Tibial artery (tissue), 4 donors: ENCODE results near the gene SPSB4.
A peak's percentile ranks its signal among the peaks of the same experiment; 100 is the strongest.
"Not testable (repeated sequence)": the region's sequence is repeated elsewhere in the genome, so short reads cannot be mapped to it uniquely, and the experiment has no call there.

ENCODE experiments used
- DNase-seq, 2 donors: peaks; one replicate each; pipeline ENCODE4 v3.0.0-alpha.2; 2019
- H3K27ac ChIP-seq, 2 donors: fragments of 200-600 bp; sonication (generic) in 1 of 2; 1 replicate in 1 of 2; 2 replicates in 1 of 2; pipeline ENCODE4 v1.5.1; 2018 to 2019; ENCODE audit warnings: mild to moderate bottlenecking in 1 of 2
- H3K27me3 ChIP-seq, 2 donors: fragments of 200-600 bp; sonication (generic) in 1 of 2; one replicate each; pipeline versions ENCODE4 v1.5.1 to v1.6.0; 2016 to 2019
- H3K36me3 ChIP-seq, 3 donors: fragments of 200-600 bp; sonication (generic) in 2 of 3; one replicate each; pipeline ENCODE4 v1.5.1; 2016 to 2019; ENCODE audit warnings: mild to moderate bottlenecking in 2 of 3
- H3K4me1 ChIP-seq, 4 donors: fragments of 200-600 bp; sonication (generic) in 2 of 4; 1 replicate in 3 of 4; 2 replicates in 1 of 4; pipeline ENCODE4 v1.5.1; 2016 to 2019
- H3K4me3 ChIP-seq, 2 donors: fragments of 200-600 bp; sonication (generic) in 1 of 2; 1 replicate in 1 of 2; 2 replicates in 1 of 2; pipeline ENCODE4 v1.5.1; 2018 to 2019; ENCODE audit warnings: mild to moderate bottlenecking in 2 of 2
- H3K9me3 ChIP-seq, 3 donors: fragments of 200-600 bp; sonication (generic) in 1 of 3; one replicate each; pipeline ENCODE4 v1.5.1; 2016 to 2019
- intact Hi-C: fragments of 100-400 bp; cut with DNase I; formaldehyde crosslinking; loops from one replicate; pipeline ENCODE4 v1.15.0; 2023; ENCODE audit warnings: low total_unique reads
- TF ChIP-seq, protein P1 (sequence below), 2 experiments: fragments of 200-600 bp in 1 of 2; fragments of 450-650 bp in 1 of 2; IDR thresholded peaks; one replicate each; pipeline ENCODE4 v1.5.1; 2017 to 2019; ENCODE audit warnings: antibody characterized with exemption in 2 of 2, mild to moderate bottlenecking in 1 of 2, moderate library complexity in 1 of 2

SPSB4 gene

DNA sequence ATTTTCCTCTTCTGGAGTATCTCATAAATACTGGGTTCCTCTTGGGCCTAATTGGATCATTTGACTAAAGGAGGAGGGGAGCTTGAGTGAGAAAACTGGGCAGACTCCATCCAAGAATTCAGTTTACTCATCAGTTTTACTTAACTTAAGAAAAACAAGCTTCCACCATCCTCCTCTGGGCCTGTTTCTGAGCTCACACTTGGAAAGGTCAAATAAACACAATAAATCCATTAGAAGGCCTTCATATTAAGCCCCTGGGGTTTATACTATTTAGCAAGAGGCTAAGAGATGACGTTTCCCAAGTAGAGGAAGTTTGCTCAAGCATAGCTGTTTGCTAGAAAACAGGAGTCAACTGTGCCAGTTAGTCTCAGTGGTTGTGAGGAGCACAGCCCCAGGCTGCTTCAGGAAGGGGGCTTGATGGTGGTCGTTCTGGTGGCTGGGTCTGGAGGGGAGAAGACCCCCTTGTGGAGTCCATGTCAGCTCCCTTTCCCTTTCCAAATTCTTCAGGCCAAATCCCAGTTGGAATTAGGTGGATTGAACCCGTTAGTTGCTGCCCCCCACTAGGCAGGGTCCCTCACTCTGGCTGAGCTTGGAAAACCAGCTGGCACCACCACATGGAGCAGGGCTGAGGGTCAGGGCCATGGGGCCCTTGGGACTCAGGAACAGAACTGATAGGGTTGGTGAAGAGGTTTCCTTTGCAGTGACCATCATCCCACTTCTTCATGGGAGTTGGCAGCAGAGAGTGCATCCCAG, 64.8 kb downstream of the SPSB4 start:
- no peak overlapping the region for H3K4me3 ChIP-seq
- H3K27me3 ChIP-seq: no peaks in the 10 kb centered on the region
- no peaks in the 10 kb centered on the region for H3K36me3 ChIP-seq
- H3K4me1 ChIP-seq: peaks cover 0 to 29% (median 10%) of the 10 kb centered on the region in 4 donors
- intact Hi-C loops: no loop called here
- DNase-seq: no peak
- no peaks in the 10 kb centered on the region for H3K9me3 ChIP-seq
- H3K27ac ChIP-seq: peak overlapping the region; percentile 19 to 59
- TF ChIP-seq, protein P1, sequence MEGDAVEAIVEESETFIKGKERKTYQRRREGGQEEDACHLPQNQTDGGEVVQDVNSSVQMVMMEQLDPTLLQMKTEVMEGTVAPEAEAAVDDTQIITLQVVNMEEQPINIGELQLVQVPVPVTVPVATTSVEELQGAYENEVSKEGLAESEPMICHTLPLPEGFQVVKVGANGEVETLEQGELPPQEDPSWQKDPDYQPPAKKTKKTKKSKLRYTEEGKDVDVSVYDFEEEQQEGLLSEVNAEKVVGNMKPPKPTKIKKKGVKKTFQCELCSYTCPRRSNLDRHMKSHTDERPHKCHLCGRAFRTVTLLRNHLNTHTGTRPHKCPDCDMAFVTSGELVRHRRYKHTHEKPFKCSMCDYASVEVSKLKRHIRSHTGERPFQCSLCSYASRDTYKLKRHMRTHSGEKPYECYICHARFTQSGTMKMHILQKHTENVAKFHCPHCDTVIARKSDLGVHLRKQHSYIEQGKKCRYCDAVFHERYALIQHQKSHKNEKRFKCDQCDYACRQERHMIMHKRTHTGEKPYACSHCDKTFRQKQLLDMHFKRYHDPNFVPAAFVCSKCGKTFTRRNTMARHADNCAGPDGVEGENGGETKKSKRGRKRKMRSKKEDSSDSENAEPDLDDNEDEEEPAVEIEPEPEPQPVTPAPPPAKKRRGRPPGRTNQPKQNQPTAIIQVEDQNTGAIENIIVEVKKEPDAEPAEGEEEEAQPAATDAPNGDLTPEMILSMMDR (IDR thresholded peaks at IDR 0.05): no peak

DNA sequence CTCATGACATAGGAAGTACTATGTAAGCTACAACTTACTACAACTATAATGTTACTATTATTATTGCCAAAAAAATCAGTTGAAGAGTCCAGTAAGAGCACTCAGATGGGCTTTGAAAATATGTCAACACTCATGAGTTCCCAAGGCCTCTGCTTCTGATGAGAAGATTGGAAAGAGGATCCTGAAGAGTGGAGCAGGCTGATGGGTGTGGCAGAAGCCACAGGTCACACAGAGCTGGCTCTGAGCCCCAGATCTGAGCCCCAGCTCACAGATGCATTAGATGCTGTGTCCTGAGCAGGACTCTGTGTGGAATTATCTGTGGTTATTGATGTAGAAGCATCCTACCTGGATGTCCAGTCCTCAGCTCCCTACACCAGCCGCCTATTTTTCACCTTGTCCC, 65.6 kb downstream of the SPSB4 start:
- no peaks in the 10 kb centered on the region for H3K36me3 ChIP-seq
- TF ChIP-seq, protein P1 (IDR thresholded peaks at IDR 0.05): no peak
- H3K4me3 ChIP-seq: no peak overlapping the region
- no peaks in the 10 kb centered on the region for H3K27me3 ChIP-seq
- H3K9me3 ChIP-seq: no peaks in the 10 kb centered on the region
- DNase-seq: no peak
- intact Hi-C loops: no loop called here
- peak overlapping the region in 1 of 2 donors; percentile 19 for H3K27ac ChIP-seq
- H3K4me1 ChIP-seq: peaks cover 0 to 22% (median 6%) of the 10 kb centered on the region in 4 donors

DNA sequence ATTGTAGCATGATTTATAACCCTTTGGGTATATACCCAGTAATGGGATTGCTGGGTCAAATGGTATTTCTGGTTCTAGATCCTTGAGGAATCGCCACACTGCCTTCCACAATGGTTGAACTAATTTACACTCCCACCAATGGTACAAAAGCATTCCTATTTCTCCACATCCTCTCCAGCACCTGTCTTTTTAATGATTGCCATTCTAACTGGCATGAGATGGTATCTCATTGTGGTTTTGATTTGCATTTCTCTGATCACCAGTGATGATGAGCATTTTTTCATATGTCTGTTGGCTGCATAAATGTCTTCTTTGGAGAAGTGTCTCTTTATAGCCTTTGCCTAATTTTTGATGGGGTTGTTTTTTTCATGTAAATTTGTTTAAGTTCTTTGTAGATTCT, 66.8 kb downstream of the SPSB4 start:
- DNase-seq, H3K27ac ChIP-seq, H3K9me3 ChIP-seq, H3K27me3 ChIP-seq, H3K36me3 ChIP-seq, H3K4me3 ChIP-seq, intact Hi-C loops: not testable (repeated sequence)
- H3K4me1 ChIP-seq: peaks cover 0 to 18% (median 5%) of the 10 kb centered on the region in 4 donors

GRCh38 chr3:141122455-141123030, 71.4 kb downstream of the SPSB4 start:
- H3K27me3 ChIP-seq: no peaks in the 10 kb centered on the region
- no peak overlapping the region for H3K27ac ChIP-seq
- H3K9me3 ChIP-seq: no peaks in the 10 kb centered on the region
- H3K4me3 ChIP-seq: no peak overlapping the region
- intact Hi-C loops: no loop called here
- peak in 1 of 2 donors; percentile 47 for DNase-seq
- no peaks in the 10 kb centered on the region for H3K36me3 ChIP-seq
- H3K4me1 ChIP-seq: peaks cover 0 to 12% (median 0%) of the 10 kb centered on the region in 4 donors
- TF ChIP-seq, protein P1 (IDR thresholded peaks at IDR 0.05): no peak

DNA sequence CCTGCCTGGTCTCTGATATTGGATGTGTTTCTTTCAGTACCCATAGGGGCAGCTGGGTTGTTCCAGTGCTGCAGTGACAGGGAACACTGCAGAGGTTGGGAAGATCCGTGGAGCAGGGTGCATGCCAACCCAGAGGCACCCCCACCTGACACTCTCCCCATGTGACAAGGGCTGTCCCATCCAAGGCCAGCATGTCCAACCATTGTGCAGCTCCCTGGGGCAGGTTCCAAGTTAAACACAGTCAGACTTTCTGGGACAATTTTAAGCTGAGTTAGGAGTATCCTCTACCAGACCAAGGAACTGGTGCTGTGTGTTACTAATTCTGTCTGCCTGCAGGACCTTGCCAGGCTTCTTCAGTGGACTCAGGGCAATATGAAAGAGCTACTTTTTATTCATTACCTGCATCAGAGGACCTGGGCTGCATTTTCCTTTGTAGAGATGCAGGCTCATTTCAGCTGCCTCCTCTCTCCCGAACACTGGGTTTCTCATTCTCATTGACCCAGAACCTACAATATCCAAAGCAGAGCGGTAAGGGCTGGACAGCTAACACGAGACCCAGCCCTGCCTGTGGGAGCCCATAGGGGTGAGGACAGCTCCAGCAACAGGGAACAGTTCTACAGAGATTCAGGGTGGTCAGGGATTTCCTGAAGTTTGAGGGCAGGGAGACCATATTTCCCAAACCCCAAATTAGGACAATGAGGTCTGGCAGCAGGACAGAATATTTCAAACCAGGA, 72.7 kb downstream of the SPSB4 start:
- TF ChIP-seq, protein P1 (IDR thresholded peaks at IDR 0.05): no peak
- Histone ChIP-seq H3K4me3 (no peak overlapping the region), H3K27me3 (no peaks in the 10 kb centered on the region), H3K36me3 (no peaks in the 10 kb centered on the region), H3K27ac (no peak overlapping the region), H3K4me1 (peaks cover 0 to 12% (median 0%) of the 10 kb centered on the region in 4 donors), H3K9me3 (no peaks in the 10 kb centered on the region)
- intact Hi-C loops: no loop called here
- peak in 1 of 2 donors; percentile 56 for DNase-seq

DNA sequence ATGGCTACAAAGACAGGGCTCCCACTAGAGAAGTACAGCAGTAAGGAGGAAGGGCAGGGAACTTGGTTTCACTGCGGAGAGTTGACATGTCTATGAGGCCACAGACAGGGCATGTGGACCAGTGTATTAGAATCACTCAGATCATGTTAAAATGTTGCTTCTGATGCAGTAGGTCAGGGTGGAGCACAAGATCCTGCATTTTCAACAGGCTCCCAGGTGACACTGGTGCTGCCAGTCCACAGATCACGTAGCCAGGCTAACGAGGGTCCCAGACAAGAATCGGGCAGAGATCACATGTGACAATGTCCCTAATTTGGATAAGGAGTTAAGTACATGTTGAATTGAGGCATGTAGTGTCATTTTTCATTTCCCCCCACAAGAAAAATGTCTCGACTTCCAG, 73.6 kb downstream of the SPSB4 start:
- no peak overlapping the region for H3K4me3 ChIP-seq
- H3K4me1 ChIP-seq: peaks cover 0 to 12% (median 0%) of the 10 kb centered on the region in 4 donors
- intact Hi-C loops: no loop called here
- peak in 1 of 2 donors; percentile 21 for DNase-seq
- TF ChIP-seq, protein P1 (IDR thresholded peaks at IDR 0.05): no peak
- no peak overlapping the region for H3K27ac ChIP-seq
- no peaks in the 10 kb centered on the region for H3K9me3 ChIP-seq
- no peaks in the 10 kb centered on the region for H3K36me3 ChIP-seq
- H3K27me3 ChIP-seq: no peaks in the 10 kb centered on the region
